Thoracic aorta (tissue), 2 donors: Measurements from ENCODE around the gene CPNE7. TPM values are rescaled to one million over a fixed set of nuclear protein-coding genes. Genes with fewer than 3 reads are reported as not detected.

Experiments used
- ATAC-seq: fragments of 150-250 bp; one replicate; pipeline ENCODE4 v1.8.0; 2017; ENCODE audit warnings: low read depth; ENCODE audit not compliant: insufficient number of reproducible peaks, low FRiP score
- DNase-seq: peaks from one replicate; pipeline ENCODE4 v3.0.0-alpha.2; 2020; ENCODE audit warnings: low spot score
- H3K27ac ChIP-seq, 2 donors: fragments of 200-600 bp; sonication (generic); 1 replicate in 1 of 2; 2 replicates in 1 of 2; pipeline ENCODE4 v1.5.1; 2016; ENCODE audit warnings: mild to moderate bottlenecking in 2 of 2, moderate library complexity in 2 of 2
- H3K27me3 ChIP-seq: fragments of 200-600 bp; sonication (generic); replicated peaks from 2 replicates; pipeline ENCODE4 v1.6.0; 2016; ENCODE audit warnings: mild to moderate bottlenecking; ENCODE audit not compliant: insufficient read depth
- H3K36me3 ChIP-seq: fragments of 200-600 bp; sonication (generic); one replicate; pipeline ENCODE4 v1.5.1; 2016
- H3K4me1 ChIP-seq, 2 donors: fragments of 200-600 bp; sonication (generic); 1 replicate in 1 of 2; 2 replicates in 1 of 2; pipeline versions ENCODE4 v1.5.1 to v1.6.0; 2016; ENCODE audit warnings: low read depth in 2 of 2, mild to moderate bottlenecking in 1 of 2; ENCODE audit not compliant: control insufficient read depth in 1 of 2
- H3K4me3 ChIP-seq: fragments of 200-600 bp; sonication (generic); 2 replicates; pipeline ENCODE4 v1.5.1; 2016; ENCODE audit warnings: mild to moderate bottlenecking
- H3K9me3 ChIP-seq: fragments of 200-600 bp; sonication (generic); 2 replicates; pipeline ENCODE4 v1.5.1; 2016
- CTCF ChIP-seq: fragments of 200-600 bp; sonication (generic); IDR thresholded peaks from one replicate; pipeline ENCODE4 v1.5.1; 2019; ENCODE audit warnings: antibody characterized with exemption
- total RNA-seq, 2 donors: library from RNA; depleted of rRNA; stranded (reverse); fragments of >200 nt; gene quantifications; one replicate each; pipeline versions ENCODE4 v1.1.0 to v1.2.3, GENCODE V29; 2016

The CPNE7 gene
- total RNA-seq, 2 donors from 2014 or later: not detected

GRCh38 chr16:89545831-89546574, 29.6 kb upstream of the CPNE7 start:
- Histone ChIP-seq H3K4me1 (no peaks in the 10 kb centered on the region), H3K36me3 (peaks cover 59% of the 10 kb centered on the region), H3K27me3 (no peaks in the 10 kb centered on the region), H3K9me3 (no peaks in the 10 kb centered on the region), H3K4me3 (no peak overlapping the region), H3K27ac (no peak overlapping the region)
- no peak for TF ChIP-seq CTCF
- no peak for ATAC-seq
- no peak for DNase-seq

- ATAC-seq (no peak), DNase-seq (no peak)
- H3K27ac ChIP-seq: no peak overlapping the region
- H3K4me3 ChIP-seq: no peak overlapping the region
- peaks cover 57% of the 10 kb centered on the region for H3K36me3 ChIP-seq
- no peak for TF ChIP-seq CTCF
- no peaks in the 10 kb centered on the region for H3K27me3 ChIP-seq
- no peaks in the 10 kb centered on the region for H3K9me3 ChIP-seq
- H3K4me1 ChIP-seq: no peaks in the 10 kb centered on the region
These were observed 28.8 kb upstream of the CPNE7 start for GRCh38 chr16:89546781-89547180.

GRCh38 chr16:89547291-89547690, 28.3 kb upstream of the CPNE7 start:
- H3K36me3 ChIP-seq: peaks cover 56% of the 10 kb centered on the region
- H3K4me1 ChIP-seq: no peaks in the 10 kb centered on the region
- DNase-seq (no peak), ATAC-seq (no peak)
- no peaks in the 10 kb centered on the region for H3K9me3 ChIP-seq
- no peak for TF ChIP-seq CTCF
- H3K27me3 ChIP-seq: no peaks in the 10 kb centered on the region
- no peak overlapping the region for H3K4me3 ChIP-seq
- no peak overlapping the region for H3K27ac ChIP-seq

GRCh38 chr16:89547860-89548259, 27.7 kb upstream of the CPNE7 start:
- no peaks in the 10 kb centered on the region for H3K27me3 ChIP-seq
- peaks cover 62% of the 10 kb centered on the region for H3K36me3 ChIP-seq
- no peak for TF ChIP-seq CTCF
- H3K4me3 ChIP-seq: no peak overlapping the region
- no peak overlapping the region for H3K27ac ChIP-seq
- DNase-seq: no peak
- no peaks in the 10 kb centered on the region for H3K4me1 ChIP-seq
- ATAC-seq: no peak
- no peaks in the 10 kb centered on the region for H3K9me3 ChIP-seq

- TF ChIP-seq CTCF: no peak
- Histone ChIP-seq H3K4me3 (no peak overlapping the region), H3K27me3 (no peaks in the 10 kb centered on the region), H3K36me3 (peaks cover 65% of the 10 kb centered on the region), H3K9me3 (no peaks in the 10 kb centered on the region), H3K27ac (no peak overlapping the region), H3K4me1 (no peaks in the 10 kb centered on the region)
- ATAC-seq (no peak), DNase-seq (no peak)
These were observed 27.1 kb upstream of the CPNE7 start for GRCh38 chr16:89548344-89549006.
